Uterus (tissue), 4 donors: Measurements from ENCODE around the gene RNF130. TPM values are rescaled to one million over a fixed set of nuclear protein-coding genes. Genes with fewer than 3 reads are reported as not detected.
"Not testable (repeated sequence)": the region's sequence is repeated elsewhere in the genome, so short reads cannot be mapped to it uniquely, and the experiment has no call there.

Source experiments
- DNase-seq, 2 donors: peaks; one replicate each; pipeline ENCODE4 v3.0.0-alpha.2; 2019 to 2020
- H3K27ac ChIP-seq, 2 donors: fragments of 200-600 bp; sonication (generic); 1 replicate in 1 of 2; 2 replicates in 1 of 2; pipeline ENCODE4 v1.5.1; 2016 to 2018
- H3K27me3 ChIP-seq, 2 donors: fragments of 200-600 bp; sonication (generic); one replicate each; pipeline ENCODE4 v1.5.1; 2018 to 2019; ENCODE audit warnings: control low read depth in 1 of 2
- H3K36me3 ChIP-seq, 2 donors: fragments of 200-600 bp; sonication (generic); one replicate each; pipeline ENCODE4 v1.5.1; 2019; ENCODE audit warnings: control low read depth in 1 of 2
- H3K4me1 ChIP-seq, 2 donors: fragments of 200-600 bp; sonication (generic); one replicate each; pipeline ENCODE4 v1.5.1; 2018 to 2019; ENCODE audit warnings: control low read depth in 1 of 2
- H3K4me3 ChIP-seq, 2 donors: fragments of 200-600 bp; sonication (generic); 1 replicate in 1 of 2; 2 replicates in 1 of 2; pipeline ENCODE4 v1.5.1; 2018 to 2019; ENCODE audit warnings: mild to moderate bottlenecking in 1 of 2
- H3K9me3 ChIP-seq, 2 donors: fragments of 200-600 bp; sonication (generic); one replicate each; pipeline ENCODE4 v1.5.1; 2019; ENCODE audit warnings: control low read depth in 1 of 2
- CTCF ChIP-seq, 4 experiments: fragments of 200-600 bp in 2 of 4; fragments of 450-650 bp in 2 of 4; sonication (generic) in 2 of 4; IDR thresholded peaks; one replicate each; pipeline ENCODE4 v1.5.1; 2016 to 2019; ENCODE audit warnings: antibody characterized with exemption in 4 of 4, mild to moderate bottlenecking in 2 of 4, moderate library complexity in 1 of 4
- POLR2A ChIP-seq, 2 donors: fragments of 450-650 bp; IDR thresholded peaks; one replicate each; pipeline ENCODE4 v1.6.1; 2016; ENCODE audit warnings: antibody characterized with exemption in 2 of 2, mild to moderate bottlenecking in 1 of 2, moderate library complexity in 1 of 2
- intact Hi-C: fragments of 100-400 bp; cut with DNase I; formaldehyde crosslinking; loops from one replicate; pipeline ENCODE4 v1.15.1; 2023; ENCODE audit warnings: low total_unique reads
- total RNA-seq, 4 donors: library from RNA; depleted of rRNA in 3 of 4; stranded (reverse); fragments of >200 nt in 3 of 4; gene quantifications; one replicate each; pipeline versions ENCODE4 v1.1.0 to v1.2.4, GENCODE V29; 2014 to 2023
- donor health status: DM: yes; HTN: yes; CAD: no.

RNF130 gene
- total RNA-seq, 4 donors from 2014 or later, result 53.8 to 119 (median 85.8) TPM

GRCh38 chr5:179964015-179964414 is 107.5 kb downstream of the RNF130 start:
- Histone ChIP-seq H3K27me3 (no peaks in the 10 kb centered on the region), H3K4me3 (no peak overlapping the region), H3K27ac (no peak overlapping the region), H3K4me1 (no peaks in the 10 kb centered on the region), H3K9me3 (no peaks in the 10 kb centered on the region), H3K36me3 (no peaks in the 10 kb centered on the region)
- DNase-seq, result no peak
- no peak for TF ChIP-seq CTCF (IDR thresholded peaks at IDR 0.05)
- intact Hi-C loops, result no loop called here

- TF ChIP-seq CTCF (IDR thresholded peaks at IDR 0.05), result no peak
- no peak for TF ChIP-seq POLR2A (IDR thresholded peaks at IDR 0.05)
- Histone ChIP-seq H3K9me3 (no peaks in the 10 kb centered on the region), H3K36me3 (no peaks in the 10 kb centered on the region), H3K4me1 (no peaks in the 10 kb centered on the region), H3K27me3 (no peaks in the 10 kb centered on the region), H3K4me3 (no peak overlapping the region), H3K27ac (no peak overlapping the region)
- DNase-seq, result no peak
- intact Hi-C loops, result no loop called here
These were observed 108.2 kb downstream of the RNF130 start for GRCh38 chr5:179963375-179963774.

- no peaks in the 10 kb centered on the region for H3K27me3 ChIP-seq
- no peaks in the 10 kb centered on the region for H3K4me1 ChIP-seq
- no peaks in the 10 kb centered on the region for H3K36me3 ChIP-seq
- DNase-seq, result no peak
- H3K27ac ChIP-seq, result no peak overlapping the region
- TF ChIP-seq POLR2A (IDR thresholded peaks at IDR 0.05), result no peak
- TF ChIP-seq CTCF (IDR thresholded peaks at IDR 0.05), result no peak
- H3K9me3 ChIP-seq, result no peaks in the 10 kb centered on the region
- H3K4me3 ChIP-seq, result no peak overlapping the region
- intact Hi-C loops, result no loop called here
These were observed 111.2 kb downstream of the RNF130 start for GRCh38 chr5:179960204-179960831.

- no peaks in the 10 kb centered on the region for H3K4me1 ChIP-seq
- H3K4me3 ChIP-seq, result no peak overlapping the region
- intact Hi-C loops, result no loop called here
- TF ChIP-seq CTCF (IDR thresholded peaks at IDR 0.05) (no peak), POLR2A (IDR thresholded peaks at IDR 0.05) (no peak)
- DNase-seq, result no peak
- H3K36me3 ChIP-seq, result no peaks in the 10 kb centered on the region
- H3K27me3 ChIP-seq, result no peaks in the 10 kb centered on the region
- H3K9me3 ChIP-seq, result no peaks in the 10 kb centered on the region
- no peak overlapping the region for H3K27ac ChIP-seq
These were observed 111.9 kb downstream of the RNF130 start for GRCh38 chr5:179959641-179960040.

GRCh38 chr5:179959118-179959517 is 112.4 kb downstream of the RNF130 start:
- H3K27me3 ChIP-seq, H3K9me3 ChIP-seq, DNase-seq, H3K4me1 ChIP-seq, intact Hi-C loops, H3K36me3 ChIP-seq, H3K27ac ChIP-seq, H3K4me3 ChIP-seq: not testable (repeated sequence)

- DNase-seq, result no peak
- no peaks in the 10 kb centered on the region for H3K4me1 ChIP-seq
- H3K36me3 ChIP-seq, result no peaks in the 10 kb centered on the region
- H3K9me3 ChIP-seq, result no peaks in the 10 kb centered on the region
- no peak overlapping the region for H3K4me3 ChIP-seq
- intact Hi-C loops, result no loop called here
- TF ChIP-seq POLR2A (IDR thresholded peaks at IDR 0.05) (no peak), CTCF (IDR thresholded peaks at IDR 0.05) (no peak)
- no peak overlapping the region for H3K27ac ChIP-seq
- no peaks in the 10 kb centered on the region for H3K27me3 ChIP-seq
These were observed 115.9 kb downstream of the RNF130 start for GRCh38 chr5:179955630-179956029.
